GM21526 (cell line): ENCODE results near the gene PCK2.

Experiments
- ATAC-seq: cut with Tn5 transposase; IDR thresholded peaks from one replicate; pipeline ENCODE4 v1.9.1; 2021; ENCODE audit warnings: moderate library complexity; ENCODE audit not compliant: unreplicated experiment, low FRiP score

The PCK2 gene

DNA sequence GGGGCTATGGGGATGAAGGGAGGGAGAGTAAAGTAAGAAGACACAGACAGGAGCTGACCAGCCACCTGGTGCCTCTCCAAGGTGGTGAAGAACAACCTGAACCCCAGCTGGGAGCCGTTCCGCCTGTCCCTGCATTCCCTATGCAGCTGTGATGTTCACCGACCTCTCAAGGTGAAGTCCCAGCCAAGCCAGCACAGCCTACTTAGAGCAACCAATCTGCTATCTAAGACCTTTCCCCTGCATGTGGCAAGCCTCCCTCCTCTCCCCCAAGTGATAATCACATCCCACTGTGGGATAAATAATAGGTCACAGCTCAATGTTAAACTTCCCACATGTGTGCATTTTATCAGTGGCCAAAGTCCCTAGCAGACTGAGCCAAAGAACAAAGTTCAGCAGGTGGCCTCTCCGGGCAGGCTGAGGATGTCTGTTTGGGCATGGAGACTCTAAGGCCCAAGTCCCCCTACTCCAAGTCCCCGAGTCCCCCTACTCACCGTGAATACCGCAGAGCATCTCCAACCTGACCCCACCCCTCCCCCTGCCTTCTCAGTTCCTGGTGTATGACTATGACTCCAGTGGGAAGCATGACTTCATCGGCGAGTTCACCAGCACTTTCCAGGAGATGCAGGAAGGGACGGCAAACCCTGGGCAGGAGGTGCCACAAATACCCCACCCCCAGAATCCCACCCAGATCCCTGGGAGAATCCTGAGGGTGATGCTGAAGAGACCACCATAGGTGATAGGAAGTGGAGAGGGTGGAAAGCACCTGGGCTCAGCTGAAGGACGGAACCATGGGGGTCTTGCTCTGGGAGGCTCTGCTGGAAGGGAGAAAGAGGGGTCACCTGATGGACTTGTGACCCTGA is 19.3 kb upstream of the PCK2 start:
- no peak for ATAC-seq

DNA sequence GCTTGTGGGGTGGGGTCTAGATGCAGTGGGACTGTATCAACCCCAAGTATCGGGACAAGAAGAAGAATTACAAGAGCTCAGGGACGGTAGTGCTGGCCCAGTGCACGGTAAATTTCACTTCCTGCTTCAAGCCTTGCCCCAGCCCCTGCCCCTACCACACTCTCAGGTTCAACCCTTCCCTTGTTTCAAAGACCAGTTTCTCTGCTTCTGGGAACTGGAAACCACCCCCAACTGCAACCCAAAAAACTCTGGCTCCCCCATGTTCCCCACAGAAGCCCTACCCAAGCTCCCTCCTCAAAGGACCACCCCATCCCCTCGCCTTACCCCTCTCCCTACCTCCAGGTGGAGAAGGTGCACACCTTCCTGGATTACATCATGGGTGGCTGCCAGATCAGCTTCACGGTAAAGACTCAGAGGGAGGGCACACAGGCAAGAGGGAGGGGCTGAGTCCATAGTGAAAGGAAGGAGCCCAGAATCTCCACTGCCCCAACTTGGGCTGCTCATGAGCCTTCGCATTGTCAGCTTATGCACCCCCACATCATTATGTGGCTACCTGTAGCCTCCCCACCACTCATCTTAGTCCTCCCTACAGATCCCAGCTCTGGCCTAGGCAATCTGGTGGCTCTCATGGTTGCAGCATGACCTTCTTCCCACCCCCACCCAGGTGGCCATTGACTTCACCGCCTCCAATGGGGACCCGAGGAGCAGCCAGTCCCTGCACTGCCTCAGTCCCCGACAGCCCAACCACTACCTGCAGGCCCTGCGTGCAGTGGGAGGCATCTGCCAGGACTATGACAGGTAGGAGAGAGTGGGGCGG is 18.4 kb upstream of the PCK2 start:
- no peak for ATAC-seq

DNA sequence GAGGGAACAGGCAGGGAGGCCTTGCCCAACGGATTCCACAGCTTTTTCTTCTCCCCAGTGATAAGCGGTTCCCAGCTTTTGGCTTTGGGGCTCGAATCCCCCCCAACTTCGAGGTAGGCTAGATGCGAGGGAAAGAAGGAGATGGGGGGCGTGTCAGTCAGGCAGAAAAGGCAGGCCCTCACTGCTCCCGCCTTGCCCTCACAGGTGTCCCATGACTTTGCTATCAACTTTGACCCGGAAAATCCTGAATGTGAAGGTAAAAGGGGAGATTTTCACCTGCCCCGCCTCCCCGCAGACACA is 17.9 kb upstream of the PCK2 start:
- ATAC-seq = no peak

DNA sequence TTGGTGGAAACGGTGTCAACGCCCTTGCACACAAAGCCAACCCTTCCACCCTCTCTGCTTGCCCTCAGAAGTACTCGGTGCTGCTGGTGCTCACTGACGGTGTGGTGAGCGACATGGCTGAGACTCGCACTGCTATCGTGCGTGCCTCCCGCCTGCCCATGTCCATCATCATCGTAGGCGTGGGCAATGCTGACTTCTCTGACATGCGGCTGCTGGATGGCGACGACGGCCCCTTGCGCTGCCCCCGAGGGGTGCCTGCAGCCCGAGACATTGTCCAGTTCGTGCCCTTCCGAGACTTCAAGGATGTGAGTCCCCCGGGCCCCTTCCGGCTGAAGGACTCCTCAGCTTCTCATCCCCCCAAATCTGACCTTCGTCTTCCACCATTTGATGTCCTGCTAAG is 17.0 kb upstream of the PCK2 start:
- ATAC-seq = no peak

DNA sequence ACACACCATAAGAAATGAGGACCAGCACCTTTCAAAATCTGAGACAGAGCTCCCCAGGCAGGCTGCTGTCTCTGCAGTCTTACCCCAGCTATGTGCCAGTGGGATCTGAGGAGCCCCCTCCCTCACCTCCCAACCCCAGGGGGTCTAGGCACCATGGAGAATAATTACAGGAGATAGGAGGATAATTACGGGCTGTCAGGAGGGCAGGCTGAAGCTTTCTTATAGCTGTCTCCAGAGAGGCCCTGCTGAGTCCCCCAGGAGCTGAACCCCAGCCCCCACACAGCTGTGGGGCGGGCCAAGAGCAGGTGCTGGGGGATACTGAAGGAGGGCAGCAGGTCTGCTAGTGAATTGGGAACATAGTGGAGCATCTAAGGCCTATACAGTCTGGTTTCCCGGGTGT is 16.0 kb upstream of the PCK2 start:
- no peak for ATAC-seq

DNA sequence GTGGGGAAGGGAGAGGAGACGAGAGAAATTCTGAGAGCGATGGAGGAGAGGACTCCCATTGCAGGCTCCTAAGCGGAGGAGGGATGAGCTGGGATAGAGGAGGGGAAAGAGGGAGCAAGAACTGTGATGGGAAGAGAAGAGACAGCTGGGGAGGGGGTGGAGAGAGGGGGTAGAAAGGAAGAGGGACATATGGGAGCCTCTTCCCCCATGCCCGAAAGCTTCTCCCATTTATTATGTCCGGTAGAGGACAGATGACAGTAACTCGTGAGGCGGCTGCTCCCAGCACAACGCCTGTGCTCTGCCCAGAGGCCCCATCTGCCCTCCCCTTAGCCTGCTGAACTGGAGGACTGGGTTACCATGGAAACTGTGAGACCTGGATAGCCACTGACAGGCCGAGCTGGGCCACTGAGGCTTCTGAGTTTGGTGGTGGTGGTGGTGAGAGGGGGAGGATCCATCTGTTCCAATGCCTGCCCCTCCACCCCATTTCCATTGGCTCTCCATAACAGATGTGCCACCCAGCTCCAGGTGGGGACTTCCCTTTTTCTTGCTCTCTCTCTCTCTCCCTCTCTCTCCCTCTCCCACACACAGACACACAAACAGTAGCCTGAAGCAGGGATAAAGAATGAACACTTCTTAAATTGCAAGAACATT is 14.5 kb upstream of the PCK2 start:
- ATAC-seq = no peak

DNA sequence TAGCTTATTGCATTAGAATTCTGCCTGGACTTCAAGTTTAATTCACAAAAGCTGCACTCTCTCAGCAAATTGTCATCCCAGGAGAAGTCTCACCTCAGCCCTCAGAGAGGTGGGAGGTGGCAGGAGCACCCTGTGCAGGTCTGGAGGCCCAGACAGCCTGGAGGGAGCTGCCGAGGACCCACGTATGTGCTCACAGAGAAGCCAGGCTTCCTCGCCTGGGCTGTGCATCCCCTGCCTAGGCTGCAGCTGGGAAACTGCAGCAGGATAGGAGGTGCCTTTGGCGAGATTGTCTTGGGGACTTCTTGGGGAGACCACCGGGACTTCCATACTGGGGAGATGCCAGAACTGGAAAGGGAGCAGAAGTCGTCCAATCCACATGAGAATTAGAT is 14.0 kb upstream of the PCK2 start:
- ATAC-seq = no peak

DNA sequence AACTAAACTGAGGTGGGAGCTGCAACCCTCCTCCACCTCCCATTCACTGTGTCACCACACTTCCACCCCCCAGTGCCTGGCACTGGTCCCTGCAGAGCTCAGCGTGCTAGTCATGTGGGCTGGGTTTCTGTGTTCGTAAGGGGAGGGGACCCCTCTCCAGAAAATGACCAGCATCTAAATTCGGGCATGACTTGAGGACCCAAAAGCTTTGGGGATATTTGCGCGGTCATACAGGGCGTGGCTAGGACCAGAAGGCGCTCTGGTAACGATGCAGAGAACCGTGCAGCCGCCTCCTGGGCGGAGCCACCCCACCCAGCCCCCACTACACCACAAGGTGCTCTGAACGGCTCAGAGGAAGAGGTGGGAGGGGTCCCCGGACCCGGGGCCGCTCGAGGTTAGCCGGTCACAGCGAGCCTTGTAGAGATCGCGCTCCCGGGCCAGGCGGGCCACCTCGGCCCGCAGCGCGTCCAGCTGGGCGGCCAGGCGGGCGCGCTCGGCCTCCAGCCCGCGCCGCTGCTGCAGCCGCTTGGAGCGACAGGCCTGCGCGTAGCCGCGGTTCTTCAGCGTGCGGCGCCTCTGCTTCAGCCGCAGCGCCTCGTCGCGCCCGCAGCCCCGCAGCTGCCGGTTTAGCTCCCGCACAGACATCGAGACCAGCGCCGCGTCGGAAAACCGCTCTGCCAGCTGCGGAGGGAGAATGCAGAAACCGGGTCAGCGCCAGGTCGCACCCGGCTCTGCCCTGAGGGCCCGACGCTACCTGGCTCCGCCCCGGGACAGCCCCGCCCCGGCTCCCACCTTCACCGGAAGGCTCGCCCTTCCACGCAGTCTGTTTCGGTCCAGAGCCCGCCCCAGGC is 13.0 kb upstream of the PCK2 start:
- ATAC-seq = peak; percentile 86

DNA sequence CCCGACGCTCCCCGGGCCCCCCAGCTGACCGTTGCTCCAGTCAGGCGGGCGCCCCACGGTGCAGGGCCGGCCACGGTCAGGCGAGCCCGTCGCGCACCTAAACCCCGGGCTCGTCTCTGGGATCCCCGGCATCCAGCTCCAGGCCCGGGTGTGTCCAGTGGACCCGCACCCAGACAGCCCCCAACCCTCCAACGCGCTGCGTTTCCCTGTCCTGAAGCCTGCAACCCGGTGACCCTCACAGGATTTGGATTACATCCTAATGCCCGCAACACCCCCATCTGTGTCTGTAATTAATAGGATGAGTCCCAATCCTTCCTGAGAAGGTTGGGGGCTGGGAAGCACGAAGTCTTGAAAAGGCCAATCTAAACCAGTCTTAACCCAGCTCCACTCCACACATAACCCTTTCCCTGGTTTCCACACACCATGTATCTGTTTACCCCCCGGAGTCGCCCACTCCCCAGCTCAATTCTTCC is 12.3 kb upstream of the PCK2 start:
- ATAC-seq = no peak

DNA sequence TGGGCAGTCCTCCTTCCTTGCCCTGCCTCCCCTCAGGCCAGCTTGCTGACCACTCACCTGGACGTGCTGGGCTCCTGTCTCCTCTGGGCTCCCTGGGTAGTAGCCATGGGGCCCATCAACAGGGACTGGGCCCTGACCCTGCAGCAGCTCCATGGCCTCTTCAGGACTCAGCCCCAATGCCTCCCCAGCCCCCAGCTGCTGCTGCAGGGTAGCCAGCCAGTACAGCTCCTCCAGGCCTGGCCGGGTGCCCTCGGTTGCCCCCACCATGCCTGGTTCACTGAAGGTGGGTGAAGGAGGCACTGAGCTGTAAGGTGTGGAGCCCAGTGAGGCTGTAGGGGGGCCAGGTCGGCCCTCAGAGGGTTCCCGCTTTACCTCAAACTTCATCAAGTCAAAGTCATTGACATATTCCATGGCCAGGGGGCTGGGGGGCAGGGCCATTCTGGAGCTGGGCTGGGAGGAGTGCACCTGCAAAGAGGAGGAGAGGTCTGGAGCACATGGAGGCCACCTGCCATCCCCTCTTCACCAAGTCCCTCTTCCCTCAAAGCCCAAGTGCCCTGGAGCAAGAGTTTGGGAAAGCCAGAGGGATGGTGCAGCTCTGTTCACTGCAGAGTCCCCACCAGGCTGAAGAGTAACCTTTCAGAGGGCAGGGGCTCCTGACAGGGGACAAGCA is 11.6 kb upstream of the PCK2 start:
- ATAC-seq = no peak

DNA sequence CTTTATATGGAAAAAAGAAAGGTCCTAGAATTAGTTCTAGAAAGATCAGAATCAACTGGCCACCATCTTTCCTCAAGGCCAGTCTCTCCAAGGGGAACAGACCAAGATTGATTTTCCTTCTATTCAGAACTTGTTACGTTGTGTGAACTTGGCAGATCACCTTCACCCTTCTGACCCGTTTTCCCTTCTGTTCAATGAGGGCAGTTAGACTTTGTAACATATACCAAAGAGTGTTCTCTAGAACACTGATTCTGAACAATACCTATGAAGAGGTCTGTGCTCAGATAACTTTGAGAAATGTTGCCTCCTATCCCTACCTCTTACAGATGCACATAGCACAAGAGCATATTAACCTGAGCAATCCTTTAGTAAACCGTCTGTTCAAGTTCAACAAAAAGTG is 10.6 kb upstream of the PCK2 start:
- ATAC-seq = no peak

DNA sequence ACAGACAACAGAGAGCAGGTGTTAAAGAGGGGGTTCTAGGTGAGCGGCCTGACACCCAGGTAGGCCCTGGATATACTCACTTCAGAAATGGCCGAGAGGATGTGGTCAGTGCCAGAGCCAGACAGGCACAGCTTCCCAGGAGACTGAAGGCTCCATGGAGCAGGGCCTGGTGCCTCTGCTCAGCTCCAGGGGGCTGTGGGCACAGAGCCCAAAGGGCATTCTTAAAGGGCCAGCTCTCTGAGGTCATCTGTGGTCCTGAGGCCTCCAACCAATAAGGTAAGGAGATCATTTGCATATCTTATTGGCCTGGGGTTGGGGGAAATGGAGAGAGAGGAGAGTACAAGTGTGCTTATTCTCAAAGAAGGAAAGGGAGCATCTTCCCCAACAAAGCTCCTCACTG is 9.7 kb upstream of the PCK2 start:
- ATAC-seq = no peak

DNA sequence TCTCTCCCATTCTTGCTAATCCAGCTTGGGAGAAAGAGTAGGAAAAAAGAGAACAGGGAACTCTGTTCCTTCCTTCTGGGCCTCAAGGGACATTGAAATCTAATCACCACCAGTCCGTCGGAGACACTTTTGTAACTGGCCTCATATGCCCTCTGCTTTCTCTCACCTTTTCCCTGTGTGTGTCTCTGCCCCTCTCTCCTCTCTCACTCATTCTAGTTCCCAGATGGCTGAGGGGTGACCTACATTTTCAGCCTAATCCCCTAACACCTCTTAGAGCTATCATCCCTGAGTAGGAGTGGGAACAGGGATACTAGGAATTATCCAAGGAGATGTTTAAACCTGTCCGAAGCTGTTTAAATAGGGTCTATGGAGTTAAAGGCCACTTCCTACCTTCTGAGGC is 8.9 kb upstream of the PCK2 start:
- ATAC-seq = no peak

DNA sequence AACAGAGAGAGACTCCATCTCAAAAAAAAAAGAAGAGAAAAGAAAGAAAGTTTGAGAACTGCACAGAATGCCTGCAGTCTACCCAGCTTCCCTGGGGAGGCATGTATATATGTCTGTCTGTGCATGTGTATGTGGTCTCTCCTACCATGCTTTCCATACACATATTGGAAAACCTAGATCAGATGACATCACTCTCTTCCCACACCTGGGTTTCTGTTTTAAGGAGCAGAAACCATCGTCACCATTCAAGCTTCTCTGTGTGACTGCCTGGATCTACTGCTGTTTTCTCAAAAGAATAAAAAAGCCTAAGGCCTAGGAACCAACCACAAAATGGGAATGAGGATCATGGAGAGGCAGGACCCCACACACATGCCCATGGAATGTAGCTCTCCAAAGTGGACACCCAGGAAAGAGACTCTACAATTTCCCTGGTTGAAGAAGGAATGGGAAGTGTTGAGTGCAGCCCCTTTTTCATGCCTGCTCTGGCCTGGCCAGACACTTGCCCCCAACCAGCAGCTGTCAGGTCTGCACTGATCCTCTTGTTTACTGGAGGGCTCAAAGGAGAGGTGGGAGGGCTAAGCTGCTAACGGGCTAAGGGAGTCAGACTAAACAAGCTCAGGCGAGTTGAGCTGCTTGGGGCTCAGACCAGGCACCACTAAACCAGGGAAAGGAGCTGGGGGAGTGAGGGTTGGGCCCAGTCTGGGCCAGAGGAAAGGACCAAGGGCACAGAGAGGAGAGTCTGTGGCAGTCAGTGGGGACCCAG is 7.7 kb upstream of the PCK2 start:
- ATAC-seq = no peak

DNA sequence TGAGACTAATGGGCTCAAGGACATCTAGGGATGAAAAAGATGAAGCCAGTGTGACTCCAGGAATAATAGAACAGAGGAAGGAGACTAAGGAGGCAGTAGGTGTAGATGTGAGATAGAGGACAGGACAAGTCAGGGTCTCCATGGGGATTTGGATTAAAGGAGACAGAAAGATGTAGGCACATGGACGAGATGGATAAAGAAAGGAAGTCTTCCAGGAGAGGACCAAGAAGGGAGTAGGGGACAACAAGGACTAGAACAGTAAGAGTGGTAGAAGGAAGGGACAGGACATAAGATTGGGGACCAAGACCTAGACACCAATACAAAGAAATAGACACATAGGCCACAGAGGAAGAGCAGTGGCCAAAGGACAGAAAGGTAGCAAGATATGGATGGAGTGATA is 7.1 kb upstream of the PCK2 start:
- ATAC-seq = no peak

DNA sequence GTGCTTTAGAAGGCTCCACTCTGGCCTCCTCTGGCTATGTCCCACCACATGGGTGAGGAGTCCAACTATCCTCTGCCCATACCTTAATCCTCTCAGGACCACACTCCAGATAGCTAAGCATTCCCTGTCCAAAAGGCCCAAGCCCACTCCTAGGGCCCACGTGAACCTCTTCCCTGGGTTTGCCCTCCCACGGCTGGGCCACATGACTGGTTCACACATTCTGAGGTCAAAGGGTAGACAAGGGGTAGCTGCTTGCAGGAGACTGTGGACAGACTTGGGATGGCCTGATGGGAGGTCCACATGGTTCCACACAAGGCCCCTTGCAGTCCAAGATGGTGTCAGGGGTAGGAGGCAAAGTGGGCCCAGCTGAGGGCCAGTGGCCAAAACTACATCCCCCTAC is 6.0 kb upstream of the PCK2 start:
- ATAC-seq = no peak

DNA sequence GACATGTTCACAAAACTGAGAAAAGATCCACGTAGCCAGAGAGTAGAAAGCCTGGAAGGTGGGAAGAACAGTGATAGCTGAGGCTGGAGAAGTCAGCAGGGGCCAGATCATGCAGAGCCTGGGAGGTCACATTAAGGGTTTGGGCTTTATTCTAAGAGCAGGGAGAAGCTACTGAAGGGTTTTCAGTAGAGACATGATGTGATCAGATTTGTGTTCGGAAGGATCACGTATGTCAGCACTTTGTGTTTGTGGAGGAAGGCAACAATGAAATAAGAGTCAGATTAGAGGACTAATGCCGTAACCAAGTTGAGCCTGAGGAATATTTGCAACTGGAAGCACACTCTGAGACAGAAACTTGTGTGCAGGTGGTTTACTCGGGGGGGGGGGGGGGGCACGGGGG is 4.2 kb upstream of the PCK2 start:
- ATAC-seq = no peak

DNA sequence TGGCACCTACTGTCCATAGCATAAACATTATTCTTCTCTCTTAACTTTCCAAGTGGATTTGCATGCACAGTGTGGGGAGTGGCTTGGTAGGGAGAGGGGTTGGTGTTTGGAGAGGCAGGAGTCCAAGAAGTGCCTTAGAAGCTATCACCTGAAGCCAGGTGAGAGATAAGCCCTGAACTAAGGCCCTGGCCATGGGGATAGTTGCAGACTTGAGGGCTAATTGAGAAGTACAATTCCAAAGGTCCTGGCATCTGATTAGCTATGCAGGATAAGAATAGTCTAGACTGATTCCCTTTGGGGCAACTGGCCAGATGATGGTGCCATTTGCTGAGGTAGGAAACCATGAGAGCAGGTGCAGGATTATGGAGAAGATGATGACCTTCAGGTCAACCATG is 2.0 kb upstream of the PCK2 start:
- ATAC-seq = no peak

DNA sequence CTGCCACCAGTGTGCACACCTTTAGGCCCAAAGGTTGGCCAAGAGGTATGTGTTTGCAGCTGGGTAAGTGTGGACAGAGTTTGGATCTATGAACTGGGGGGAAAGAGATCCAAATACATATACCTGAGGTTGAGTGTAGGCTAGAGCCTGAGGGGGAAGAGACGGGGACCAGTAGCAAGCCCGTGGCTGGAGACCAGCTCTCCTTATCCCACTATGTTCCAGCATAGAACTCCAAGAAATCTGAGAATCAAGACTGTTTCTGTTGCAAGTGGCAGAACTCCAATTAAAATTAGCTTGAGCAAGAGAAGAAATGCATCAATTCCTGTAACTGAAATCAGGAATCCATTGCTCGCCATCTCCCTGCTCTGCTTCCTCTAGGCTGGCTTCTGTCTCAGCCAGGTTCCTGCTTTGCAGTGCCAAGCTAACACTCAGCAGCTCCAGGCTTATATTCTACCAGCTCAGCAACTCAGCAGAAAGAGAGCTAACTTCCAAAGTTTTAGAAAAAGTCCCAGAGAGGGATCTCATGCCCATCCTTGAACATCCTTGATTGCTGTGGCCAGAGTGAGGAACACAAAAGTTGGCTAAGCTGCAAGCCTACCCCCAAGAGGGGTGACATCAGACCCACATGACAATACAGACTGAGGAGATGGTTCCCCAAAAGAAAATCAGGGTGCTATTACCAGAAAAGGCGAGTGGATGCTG is 1.5 kb upstream of the PCK2 start:
- no peak for ATAC-seq
